HS-5 (cell line): ENCODE data around the gene CLEC3A.
"Not testable (repeated sequence)": the region's sequence is repeated elsewhere in the genome, so short reads cannot be mapped to it uniquely, and the experiment has no call there.

Experiments used
- DNase-seq: peaks from one replicate; pipeline ENCODE4 v3.0.0-alpha.2; 2012; ENCODE audit warnings: low read depth

CLEC3A gene

GRCh38 chr16:78022347-78023060, at the start of gene CLEC3A:
Gene CLEC3A, plus strand, starts transcription at chr16:78022548. Its CDS starts 79 bp downstream, at chr16:78022627.
- no peak for DNase-seq

GRCh38 chr16:77974883-77975282, 47.5 kb upstream of the CLEC3A start:
- no peak for DNase-seq

DNA sequence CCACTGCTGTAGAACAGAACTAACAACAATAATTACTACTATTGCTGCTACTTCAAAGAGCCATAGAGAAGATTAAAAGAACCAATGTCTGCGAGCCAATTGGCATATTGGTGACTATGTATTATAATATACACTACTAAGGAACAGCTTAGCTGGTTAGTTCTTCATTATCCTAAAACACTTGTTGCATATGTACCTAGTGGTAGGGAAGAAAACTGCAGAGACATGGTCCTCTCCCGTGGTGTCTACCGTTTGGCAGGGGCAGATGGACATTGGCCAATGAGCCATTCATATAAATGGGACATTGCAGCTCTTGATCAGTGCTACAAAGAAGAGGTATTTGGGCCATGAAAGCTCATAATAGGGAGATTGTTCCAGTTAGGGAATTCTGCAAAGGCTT, 46.4 kb upstream of the CLEC3A start:
- DNase-seq, result no peak

- DNase-seq, result no peak
Measured at GRCh38 chr16:77977339-77977738, 45.0 kb upstream of the CLEC3A start.

GRCh38 chr16:77985111-77985510, 37.2 kb upstream of the CLEC3A start:
- no peak for DNase-seq

GRCh38 chr16:77986011-77986740, 36.2 kb upstream of the CLEC3A start:
- no peak for DNase-seq

DNA sequence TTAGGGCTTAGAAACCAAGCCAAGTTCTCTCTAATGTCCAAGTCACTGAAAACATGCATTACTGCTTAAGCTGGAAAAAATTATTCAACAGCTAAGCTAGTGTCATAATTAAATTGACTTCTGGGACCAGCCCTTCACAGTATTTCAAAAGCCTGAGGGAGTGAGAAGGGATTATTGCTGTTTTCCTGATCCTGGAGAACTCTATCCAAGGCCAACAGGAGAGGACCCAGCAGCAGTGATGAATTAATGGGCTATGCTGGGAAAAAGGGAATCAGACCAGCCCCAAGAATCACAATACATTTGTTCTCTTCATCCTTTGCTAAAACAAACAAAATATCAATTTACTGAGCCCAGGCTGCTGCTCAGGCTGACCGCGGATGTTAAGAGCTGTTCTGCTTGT, 34.5 kb upstream of the CLEC3A start:
- no peak for DNase-seq

DNA sequence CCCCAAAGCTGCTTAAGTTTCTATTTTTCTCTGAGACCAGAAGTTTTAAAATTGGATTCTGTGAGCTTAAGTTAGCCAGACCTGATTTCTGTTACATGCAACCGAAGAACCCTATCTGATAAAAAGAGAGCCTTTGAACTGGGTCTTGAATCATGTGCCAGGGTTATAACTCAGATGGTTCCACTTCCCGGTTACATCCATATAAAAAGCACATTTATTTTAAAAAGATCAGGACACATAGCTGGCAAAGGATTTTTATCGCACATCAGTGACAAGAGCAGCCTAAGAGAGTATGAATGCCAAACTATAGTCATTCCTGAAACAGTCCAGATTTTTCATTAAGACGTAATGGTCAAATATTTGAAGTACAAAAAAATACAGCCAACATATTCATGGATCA, 32.5 kb upstream of the CLEC3A start:
- DNase-seq, result no peak

- DNase-seq, result no peak
Measured at GRCh38 chr16:77991701-77992100, 30.6 kb upstream of the CLEC3A start.

DNA sequence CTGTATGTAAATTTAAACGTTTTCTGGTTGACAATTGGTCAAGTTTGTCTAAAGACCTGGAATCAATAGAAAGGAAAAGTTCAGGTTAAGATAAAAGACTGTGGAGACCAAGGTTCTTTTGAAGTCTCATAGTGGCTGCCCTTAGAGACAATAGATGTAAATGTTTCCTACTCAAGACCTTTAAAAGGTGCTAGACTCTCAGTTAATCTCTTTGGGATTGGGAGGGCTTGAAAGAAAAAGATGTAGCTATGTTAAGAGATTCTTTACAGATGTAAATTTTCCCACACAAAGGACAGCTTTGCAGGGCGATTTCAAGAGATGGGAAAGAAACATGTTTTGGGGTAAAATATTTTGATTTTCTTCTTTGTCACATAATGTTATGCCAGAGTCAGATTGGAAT, 30.0 kb upstream of the CLEC3A start:
- not testable (repeated sequence) for DNase-seq

DNA sequence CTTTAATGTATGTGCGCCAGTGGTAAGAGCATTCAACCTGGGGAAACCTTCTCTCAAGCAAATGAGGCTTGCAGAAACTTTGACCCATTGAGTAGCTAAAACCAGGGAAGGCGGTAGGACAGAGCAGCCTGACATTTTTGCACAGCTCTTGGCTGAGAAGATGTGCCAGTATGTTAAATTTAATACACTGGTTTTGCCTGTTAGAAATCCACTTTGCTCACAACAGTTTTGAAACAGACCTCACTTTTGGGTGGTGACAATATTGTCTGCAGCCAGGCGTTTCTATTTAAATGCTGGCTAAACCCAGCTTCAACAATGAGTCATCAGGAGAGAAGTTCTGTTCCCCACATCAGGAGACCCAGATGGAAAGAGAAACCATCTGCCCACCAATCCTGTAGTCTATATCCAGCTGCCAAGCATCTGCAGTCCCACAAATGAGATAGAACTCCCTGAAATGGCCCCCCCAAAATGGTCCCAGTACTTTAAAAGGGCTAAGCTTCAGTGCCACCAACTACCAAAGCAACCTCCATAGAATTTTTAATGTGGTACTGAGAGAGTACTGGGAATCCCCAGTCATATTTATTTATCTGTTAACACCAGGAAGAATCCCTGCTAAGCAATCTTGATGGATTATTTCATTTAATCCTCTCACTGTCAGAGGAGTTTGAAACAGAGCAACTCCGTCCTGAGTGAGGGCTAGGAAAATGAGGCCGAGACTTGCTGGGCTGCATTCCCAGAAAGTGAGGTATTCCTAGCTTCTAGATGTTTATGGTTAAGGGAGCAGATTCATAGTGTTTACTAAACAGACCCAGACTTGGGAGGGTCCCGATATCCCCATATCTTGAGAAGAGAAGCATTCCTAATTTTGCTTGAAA, 29.0 kb upstream of the CLEC3A start:
- DNase-seq, result no peak

GRCh38 chr16:77995843-77996455, 26.4 kb upstream of the CLEC3A start:
- no peak for DNase-seq

GRCh38 chr16:77998350-77999023, 23.9 kb upstream of the CLEC3A start:
- DNase-seq, result no peak

- no peak for DNase-seq
Measured at GRCh38 chr16:78001451-78002025, 20.8 kb upstream of the CLEC3A start.

- peak; percentile 51 for DNase-seq
Measured at GRCh38 chr16:78002915-78003538, 19.3 kb upstream of the CLEC3A start.

- no peak for DNase-seq
Measured at GRCh38 chr16:78004517-78004916, 17.8 kb upstream of the CLEC3A start.

DNA sequence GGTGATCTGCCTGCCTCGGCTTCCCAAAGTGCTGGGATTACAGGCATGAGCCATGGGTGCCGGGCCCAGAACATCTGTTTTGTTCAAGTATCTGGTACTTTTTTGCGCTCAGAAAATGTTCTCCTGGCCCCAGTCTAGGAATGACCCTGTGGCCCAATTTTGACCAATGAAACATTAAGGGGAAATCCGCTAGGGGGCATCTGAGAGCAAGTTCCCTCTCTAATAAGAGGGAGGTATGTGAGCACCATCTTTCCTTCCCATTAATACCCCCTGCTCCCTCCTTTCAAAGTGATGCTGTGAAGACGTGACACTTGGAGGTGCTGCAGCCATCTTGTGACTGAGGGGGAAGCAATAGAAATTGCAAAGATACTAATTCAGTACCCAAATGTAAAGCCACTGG, 16.5 kb upstream of the CLEC3A start:
- no peak for DNase-seq

DNA sequence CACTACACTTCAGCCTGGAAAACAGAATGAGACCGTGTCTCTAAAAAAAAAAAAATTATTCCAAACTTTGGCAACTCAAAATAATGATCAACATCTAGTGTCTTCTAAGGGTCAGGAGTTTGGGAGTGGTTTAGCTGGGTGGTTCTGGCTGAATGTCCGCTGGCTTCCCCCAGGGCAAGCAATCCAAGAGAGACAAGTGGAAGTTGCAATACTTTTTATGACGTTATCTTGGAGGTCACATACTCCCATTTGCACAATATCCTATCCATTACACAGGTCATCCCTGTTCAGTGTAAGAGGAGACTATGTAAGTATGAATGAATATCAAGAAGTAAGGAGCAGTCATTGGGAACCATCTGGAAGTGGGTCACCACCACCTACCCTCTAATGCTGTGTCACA, 15.2 kb upstream of the CLEC3A start:
- no peak for DNase-seq

DNA sequence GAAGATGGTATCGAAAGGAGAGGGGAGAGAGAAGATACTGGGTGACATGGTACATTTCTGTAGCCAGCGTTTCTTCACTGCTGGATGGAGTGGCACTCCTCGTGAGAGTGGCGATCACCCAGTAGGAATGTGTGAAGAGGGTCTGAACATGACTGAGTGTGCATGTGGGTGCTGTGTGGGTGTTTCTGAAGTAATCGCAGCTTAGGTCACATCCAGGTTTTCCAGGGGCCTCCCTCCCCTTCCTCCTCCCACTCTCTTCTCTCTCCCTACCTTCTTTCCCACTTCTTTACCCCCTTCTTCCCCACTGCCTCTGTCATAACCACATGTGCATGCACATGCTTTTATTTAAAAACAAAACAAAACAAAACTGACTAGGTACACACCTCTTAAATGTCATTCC, 1.8 kb downstream of the CLEC3A start:
- DNase-seq, result no peak

DNA sequence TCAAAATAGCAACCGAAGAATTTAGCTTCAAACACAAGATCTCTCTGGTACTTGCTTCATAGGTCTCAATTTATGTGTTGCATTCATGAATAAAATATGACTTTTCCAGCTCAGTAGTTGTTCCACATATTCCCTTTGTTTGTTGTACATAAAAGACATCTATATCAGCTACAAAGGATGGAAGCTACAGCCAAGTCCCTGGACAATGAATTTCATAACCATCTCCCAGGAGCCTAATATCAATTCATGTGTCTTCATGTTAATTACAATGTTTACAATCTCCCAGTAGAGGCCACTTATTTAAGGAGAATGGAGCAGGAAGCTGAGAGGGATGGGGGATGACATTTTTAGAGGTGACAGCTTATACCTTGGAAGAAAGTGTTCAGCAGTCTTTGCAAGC, 3.3 kb downstream of the CLEC3A start:
- DNase-seq, result no peak

DNA sequence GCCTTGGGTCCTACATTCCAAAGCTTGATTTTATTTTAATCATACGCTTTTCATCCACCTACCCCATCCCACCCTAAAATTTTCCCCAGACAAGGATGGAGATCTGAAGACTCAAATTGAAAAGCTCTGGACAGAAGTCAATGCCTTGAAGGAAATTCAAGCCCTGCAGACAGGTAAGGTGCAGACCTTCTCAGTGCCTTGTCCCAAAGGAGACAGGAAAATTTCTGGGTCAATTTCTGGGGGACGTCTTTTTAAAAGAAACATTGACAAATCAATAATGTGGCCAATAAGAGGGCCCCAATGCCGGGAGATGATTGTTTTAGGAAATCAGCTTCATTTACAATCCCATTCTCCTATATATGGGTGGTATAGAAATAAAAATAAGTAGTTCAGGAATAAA, 5.7 kb downstream of the CLEC3A start:
- DNase-seq, result no peak
